Measurements from ENCODE around the gene KLHL29.

The KLHL29 gene

GRCh38 chr2:23690421-23691105 is 305.6 kb downstream of the KLHL29 start:
- TF ChIP-seq, protein P1, sequence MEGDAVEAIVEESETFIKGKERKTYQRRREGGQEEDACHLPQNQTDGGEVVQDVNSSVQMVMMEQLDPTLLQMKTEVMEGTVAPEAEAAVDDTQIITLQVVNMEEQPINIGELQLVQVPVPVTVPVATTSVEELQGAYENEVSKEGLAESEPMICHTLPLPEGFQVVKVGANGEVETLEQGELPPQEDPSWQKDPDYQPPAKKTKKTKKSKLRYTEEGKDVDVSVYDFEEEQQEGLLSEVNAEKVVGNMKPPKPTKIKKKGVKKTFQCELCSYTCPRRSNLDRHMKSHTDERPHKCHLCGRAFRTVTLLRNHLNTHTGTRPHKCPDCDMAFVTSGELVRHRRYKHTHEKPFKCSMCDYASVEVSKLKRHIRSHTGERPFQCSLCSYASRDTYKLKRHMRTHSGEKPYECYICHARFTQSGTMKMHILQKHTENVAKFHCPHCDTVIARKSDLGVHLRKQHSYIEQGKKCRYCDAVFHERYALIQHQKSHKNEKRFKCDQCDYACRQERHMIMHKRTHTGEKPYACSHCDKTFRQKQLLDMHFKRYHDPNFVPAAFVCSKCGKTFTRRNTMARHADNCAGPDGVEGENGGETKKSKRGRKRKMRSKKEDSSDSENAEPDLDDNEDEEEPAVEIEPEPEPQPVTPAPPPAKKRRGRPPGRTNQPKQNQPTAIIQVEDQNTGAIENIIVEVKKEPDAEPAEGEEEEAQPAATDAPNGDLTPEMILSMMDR (IDR thresholded peaks at IDR 0.05; ENCODE audit: low read depth, low read length, missing control alignments): no peak
- DNase-seq (ENCODE audit: low read depth): no peak

GRCh38 chr2:23691106-23691470 is 306.1 kb downstream of the KLHL29 start:
- H3K4me3 ChIP-seq (ENCODE audit: low read depth, low read length): no peak overlapping the region
- TF ChIP-seq, protein P1 (IDR thresholded peaks at IDR 0.05; ENCODE audit: low read depth, low read length, missing control alignments): no peak
- DNase-seq (ENCODE audit: low read depth): no peak

More at GRCh38 chr2:23690421-23691105, 305.6 kb downstream of the KLHL29 start:
- no peak overlapping the region for H3K4me3 ChIP-seq (ENCODE audit: low read depth, low read length)

- no peak overlapping the region for H3K4me3 ChIP-seq (ENCODE audit: low read depth, low read length)
- TF ChIP-seq, protein P1 (IDR thresholded peaks at IDR 0.05; ENCODE audit: low read depth, low read length, missing control alignments): no peak
- DNase-seq (ENCODE audit: low read depth): no peak
Observed at GRCh38 chr2:23691565-23691964, 306.6 kb downstream of the KLHL29 start.

GRCh38 chr2:23692263-23692662 is 307.3 kb downstream of the KLHL29 start:
- TF ChIP-seq, protein P1 (IDR thresholded peaks at IDR 0.05; ENCODE audit: low read depth, low read length, missing control alignments): no peak
- H3K4me3 ChIP-seq (ENCODE audit: low read depth, low read length): no peak overlapping the region
- no peak for DNase-seq (ENCODE audit: low read depth)

DNA sequence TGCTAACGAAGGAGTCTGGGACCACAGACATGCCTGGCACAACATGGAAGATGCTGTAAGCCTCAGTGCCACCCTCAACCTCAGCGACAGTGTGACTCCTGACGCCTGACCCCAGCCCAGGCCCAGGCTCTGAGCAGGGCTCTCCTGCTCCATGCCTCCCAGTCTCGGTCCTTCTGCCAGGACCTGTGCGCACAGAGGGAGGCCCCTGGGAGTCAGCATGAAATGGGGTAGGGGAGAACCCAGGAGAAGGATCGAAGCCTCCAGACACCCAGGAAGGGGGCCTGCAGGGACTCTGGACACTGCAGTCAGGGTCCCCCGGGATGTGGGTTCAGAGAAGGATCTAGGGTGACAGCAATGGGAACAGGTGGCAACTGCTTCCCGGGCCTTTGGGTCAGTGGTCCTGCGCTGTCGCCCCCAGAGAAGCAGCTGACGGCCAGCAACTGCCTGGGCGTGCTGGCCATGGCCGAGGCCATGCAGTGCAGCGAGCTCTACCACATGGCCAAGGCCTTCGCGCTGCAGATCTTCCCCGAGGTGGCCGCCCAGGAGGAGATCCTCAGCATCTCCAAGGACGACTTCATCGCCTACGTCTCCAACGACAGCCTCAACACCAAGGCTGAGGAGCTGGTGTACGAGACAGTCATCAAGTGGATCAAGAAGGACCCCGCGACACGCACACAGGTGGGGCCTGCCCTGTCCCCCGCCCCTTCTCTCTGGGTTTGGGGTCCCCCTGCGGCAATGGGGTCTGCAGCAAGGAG is 308.0 kb downstream of the KLHL29 start:
- H3K4me3 ChIP-seq (ENCODE audit: low read depth, low read length): no peak overlapping the region
- TF ChIP-seq, protein P1 (IDR thresholded peaks at IDR 0.05; ENCODE audit: low read depth, low read length, missing control alignments): no peak
- DNase-seq (ENCODE audit: low read depth): no peak

- no peak for DNase-seq (ENCODE audit: low read depth)
- H3K4me3 ChIP-seq (ENCODE audit: low read depth, low read length): no peak overlapping the region
- TF ChIP-seq, protein P1 (IDR thresholded peaks at IDR 0.05; ENCODE audit: low read depth, low read length, missing control alignments): no peak
Observed at GRCh38 chr2:23693606-23693951, 308.6 kb downstream of the KLHL29 start.
